Endothelial cell (in vitro differentiated cells): Measurements from ENCODE around the gene DNASE2B. TPM values are rescaled to one million over a fixed set of nuclear protein-coding genes. Genes with fewer than 3 reads are reported as not detected.

Source experiments
- DNase-seq: peaks from one replicate; pipeline ENCODE4 v3.0.0; 2021; ENCODE audit warnings: low spot score
- H3K27ac Mint-ChIP-seq: one replicate; pipeline ENCODE4 v1.8.0; 2021; ENCODE audit warnings: mixed read lengths, inconsistent platforms; ENCODE audit not compliant: unreplicated experiment
- H3K27me3 Mint-ChIP-seq: one replicate; pipeline ENCODE4 v1.8.0; 2021; ENCODE audit warnings: mild to moderate bottlenecking, moderate library complexity, mixed read lengths, inconsistent platforms; ENCODE audit not compliant: unreplicated experiment
- H3K36me3 Mint-ChIP-seq: one replicate; pipeline ENCODE4 v1.8.0; 2021; ENCODE audit warnings: mild to moderate bottlenecking, low read depth, mixed read lengths, inconsistent platforms; ENCODE audit not compliant: unreplicated experiment
- H3K4me1 Mint-ChIP-seq: one replicate; pipeline ENCODE4 v1.8.0; 2021; ENCODE audit warnings: mild to moderate bottlenecking, mixed read lengths, inconsistent platforms; ENCODE audit not compliant: unreplicated experiment
- H3K4me3 Mint-ChIP-seq: one replicate; pipeline ENCODE4 v1.8.0; 2021; ENCODE audit warnings: mild to moderate bottlenecking, mixed read lengths, inconsistent platforms; ENCODE audit not compliant: unreplicated experiment
- H3K9me3 Mint-ChIP-seq: one replicate; pipeline ENCODE4 v1.8.0; 2021; ENCODE audit warnings: mixed read lengths, inconsistent platforms; ENCODE audit not compliant: unreplicated experiment
- total RNA-seq: library from RNA; stranded (reverse); fragmentation: NEBNext Ultra II Directional; extraction: Animal tissue kit (Norgen Biotek cat#: 25700); gene quantifications from one replicate; pipeline ENCODE4 v1.2.1, GENCODE V29; 2021; ENCODE audit not compliant: unreplicated experiment
- TF ChIP-seq, protein P1 (sequence below): fragments of 200-600 bp; sonication (generic); IDR thresholded peaks from one replicate; pipeline ENCODE4 v1.5.0; 2021; ENCODE audit warnings: antibody characterized with exemption; ENCODE audit not compliant: unreplicated experiment

The DNASE2B gene
- total RNA-seq, 1 donor from 2014 or later = not detected

DNA sequence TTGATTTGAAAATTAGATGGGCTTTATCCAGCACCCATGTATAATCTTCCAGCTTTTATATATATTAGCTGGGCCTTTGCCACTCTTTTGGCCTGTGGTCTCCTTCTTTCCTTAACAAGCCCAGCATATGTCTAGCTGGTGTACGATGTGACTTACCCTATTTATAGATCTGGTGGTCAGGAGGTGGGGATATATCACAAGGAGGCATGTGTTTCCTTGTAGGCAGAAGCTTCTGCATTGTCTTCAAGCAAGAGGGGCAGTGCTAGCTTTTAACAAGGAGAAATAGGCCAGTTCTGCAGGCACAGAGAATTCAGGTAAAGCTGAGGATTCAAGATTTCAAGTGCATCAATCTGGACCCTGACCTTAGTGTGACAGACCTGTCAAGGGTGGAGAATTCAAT, 38.0 kb upstream of the DNASE2B start:
- TF ChIP-seq, protein P1, sequence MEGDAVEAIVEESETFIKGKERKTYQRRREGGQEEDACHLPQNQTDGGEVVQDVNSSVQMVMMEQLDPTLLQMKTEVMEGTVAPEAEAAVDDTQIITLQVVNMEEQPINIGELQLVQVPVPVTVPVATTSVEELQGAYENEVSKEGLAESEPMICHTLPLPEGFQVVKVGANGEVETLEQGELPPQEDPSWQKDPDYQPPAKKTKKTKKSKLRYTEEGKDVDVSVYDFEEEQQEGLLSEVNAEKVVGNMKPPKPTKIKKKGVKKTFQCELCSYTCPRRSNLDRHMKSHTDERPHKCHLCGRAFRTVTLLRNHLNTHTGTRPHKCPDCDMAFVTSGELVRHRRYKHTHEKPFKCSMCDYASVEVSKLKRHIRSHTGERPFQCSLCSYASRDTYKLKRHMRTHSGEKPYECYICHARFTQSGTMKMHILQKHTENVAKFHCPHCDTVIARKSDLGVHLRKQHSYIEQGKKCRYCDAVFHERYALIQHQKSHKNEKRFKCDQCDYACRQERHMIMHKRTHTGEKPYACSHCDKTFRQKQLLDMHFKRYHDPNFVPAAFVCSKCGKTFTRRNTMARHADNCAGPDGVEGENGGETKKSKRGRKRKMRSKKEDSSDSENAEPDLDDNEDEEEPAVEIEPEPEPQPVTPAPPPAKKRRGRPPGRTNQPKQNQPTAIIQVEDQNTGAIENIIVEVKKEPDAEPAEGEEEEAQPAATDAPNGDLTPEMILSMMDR = no peak
- no peak for DNase-seq
- Mint-ChIP-seq H3K4me3 (no peak overlapping the region), H3K9me3 (no peaks in the 10 kb centered on the region), H3K27me3 (peaks cover 2% of the 10 kb centered on the region), H3K4me1 (peaks cover 4% of the 10 kb centered on the region), H3K27ac (no peak overlapping the region), H3K36me3 (no peaks in the 10 kb centered on the region)

DNA sequence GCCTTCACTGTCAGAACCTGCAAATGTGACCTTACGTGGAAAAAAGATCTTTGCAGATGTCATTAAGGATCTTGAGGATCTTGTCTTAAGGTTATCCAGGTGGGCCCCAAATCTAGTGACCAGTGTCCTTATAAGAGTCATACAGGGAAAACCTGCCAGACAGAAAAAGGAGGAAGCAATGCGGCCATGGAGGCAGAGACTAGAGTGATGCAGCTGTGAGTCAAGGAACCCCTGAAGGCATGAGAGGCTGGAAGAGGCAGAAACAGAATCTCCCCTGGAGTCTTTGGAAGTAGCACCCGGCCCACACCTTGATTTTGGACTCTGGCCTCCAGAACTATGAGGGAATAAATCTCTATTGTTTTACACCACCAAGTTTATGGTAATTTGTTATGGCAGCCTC, 36.5 kb upstream of the DNASE2B start:
- TF ChIP-seq, protein P1 = no peak
- H3K9me3 Mint-ChIP-seq = no peaks in the 10 kb centered on the region
- peaks cover 4% of the 10 kb centered on the region for H3K4me1 Mint-ChIP-seq
- H3K4me3 Mint-ChIP-seq = no peak overlapping the region
- no peak for DNase-seq
- no peaks in the 10 kb centered on the region for H3K36me3 Mint-ChIP-seq
- H3K27me3 Mint-ChIP-seq = peaks cover 2% of the 10 kb centered on the region
- no peak overlapping the region for H3K27ac Mint-ChIP-seq

DNA sequence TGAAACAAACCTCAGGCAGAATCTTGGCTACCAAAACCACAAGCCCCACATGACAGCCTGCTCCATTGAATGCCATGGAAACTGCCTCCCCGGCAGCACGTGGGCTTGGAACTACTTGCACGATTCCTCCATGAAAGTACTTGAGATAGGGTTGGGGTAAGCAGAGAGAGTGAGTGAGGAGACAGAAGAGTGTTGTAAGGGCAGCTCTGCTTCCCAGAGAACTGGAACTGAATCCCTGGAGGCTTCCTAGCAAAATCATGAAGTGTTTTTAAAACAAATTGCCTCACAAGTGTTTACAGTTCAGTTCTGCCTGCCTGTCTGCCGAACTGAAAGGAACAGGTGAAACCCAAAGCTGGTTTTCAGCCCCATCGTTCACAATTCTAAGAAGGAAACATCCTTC, 35.3 kb upstream of the DNASE2B start:
- Mint-ChIP-seq H3K4me3 (no peak overlapping the region), H3K36me3 (no peaks in the 10 kb centered on the region), H3K27ac (no peak overlapping the region), H3K27me3 (peaks cover 2% of the 10 kb centered on the region), H3K9me3 (no peaks in the 10 kb centered on the region), H3K4me1 (peaks cover 4% of the 10 kb centered on the region)
- TF ChIP-seq, protein P1 = no peak
- DNase-seq = no peak

DNA sequence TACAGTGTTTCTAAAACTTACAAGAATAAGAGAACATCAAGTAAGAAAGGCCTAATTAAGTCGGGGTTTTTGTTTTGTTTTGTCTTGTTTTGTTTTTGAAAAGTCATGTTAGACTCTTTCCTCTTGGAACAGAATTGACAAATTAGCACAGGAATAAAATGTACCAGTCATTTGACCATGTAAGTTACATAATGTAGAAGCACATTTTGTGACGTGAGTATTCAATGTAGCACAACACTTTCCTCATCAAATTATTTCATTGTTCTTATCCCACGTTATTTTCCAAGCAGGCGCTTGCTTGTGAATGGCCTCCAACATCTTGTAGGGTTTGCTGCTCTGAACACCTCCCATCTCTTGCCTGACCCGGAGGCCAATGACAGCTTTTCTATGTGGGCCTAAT, 34.7 kb upstream of the DNASE2B start:
- DNase-seq = no peak
- H3K4me3 Mint-ChIP-seq = no peak overlapping the region
- H3K27ac Mint-ChIP-seq = no peak overlapping the region
- H3K27me3 Mint-ChIP-seq = peaks cover 2% of the 10 kb centered on the region
- peaks cover 4% of the 10 kb centered on the region for H3K4me1 Mint-ChIP-seq
- no peaks in the 10 kb centered on the region for H3K36me3 Mint-ChIP-seq
- H3K9me3 Mint-ChIP-seq = no peaks in the 10 kb centered on the region
- TF ChIP-seq, protein P1 = no peak

DNA sequence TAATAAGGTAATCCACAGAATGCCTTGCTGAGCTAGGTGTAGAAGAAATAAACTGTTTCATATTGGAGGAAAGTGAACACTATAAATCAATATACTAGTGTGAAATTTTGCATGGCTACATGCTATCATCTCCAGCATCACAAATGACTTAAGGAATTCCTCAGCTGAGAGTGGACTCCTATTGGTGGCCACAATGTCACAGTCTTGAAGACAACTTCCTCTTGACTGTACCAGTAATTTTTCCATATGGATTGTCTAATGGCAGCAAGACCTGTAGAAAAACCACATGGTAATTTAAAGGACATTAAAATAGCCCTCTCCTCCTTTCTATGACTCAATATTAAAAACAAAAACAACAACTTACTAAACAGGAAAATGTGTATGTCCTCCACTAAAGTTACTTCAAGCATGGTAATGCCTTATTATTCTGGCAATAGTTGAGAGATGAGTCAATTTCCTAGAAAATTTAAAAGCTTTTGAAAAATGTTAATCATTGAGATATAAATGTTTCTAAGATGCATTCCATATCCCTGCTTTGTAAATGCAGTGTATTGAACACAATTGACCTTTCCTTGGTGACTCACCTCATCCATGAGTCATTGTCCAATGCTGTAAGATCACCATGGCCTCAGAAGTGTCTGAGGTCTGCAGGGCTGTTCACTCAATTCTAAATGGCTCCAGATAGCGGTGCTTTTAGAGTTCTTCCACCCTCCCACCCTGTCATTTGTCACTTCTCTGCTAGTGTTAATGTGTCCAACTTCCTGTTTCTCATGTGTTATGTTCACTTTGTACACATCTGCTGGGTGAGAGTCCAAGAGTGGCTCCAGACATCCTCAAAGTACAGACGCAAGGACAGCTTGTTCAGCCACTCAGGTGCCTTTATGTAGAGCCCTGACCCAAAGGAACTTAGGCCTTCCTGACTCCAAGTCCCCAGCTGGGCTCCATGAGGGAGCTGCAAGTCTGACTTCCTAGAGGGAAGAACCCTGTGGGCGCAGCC, 32.8 kb upstream of the DNASE2B start:
- no peak for DNase-seq
- no peak overlapping the region for H3K27ac Mint-ChIP-seq

More for the DNA sequence above, 32.8 kb upstream of the DNASE2B start:
- Mint-ChIP-seq H3K4me1 (peaks cover 4% of the 10 kb centered on the region), H3K27me3 (peaks cover under 1% of the 10 kb centered on the region), H3K36me3 (no peaks in the 10 kb centered on the region), H3K9me3 (no peaks in the 10 kb centered on the region), H3K4me3 (no peak overlapping the region)
- TF ChIP-seq, protein P1 = no peak
